ENCODE data around the gene EVPLL. TPM values are rescaled to one million over a fixed set of nuclear protein-coding genes. Genes with fewer than 3 reads are reported as not detected.
A peak's percentile ranks its signal among the peaks of the same experiment; 100 is the strongest.
"Not testable (repeated sequence)": the region's sequence is repeated elsewhere in the genome, so short reads cannot be mapped to it uniquely, and the experiment has no call there.

EVPLL gene
- total RNA-seq, 1 experiment from 2014 or later, result not detected

- no peak for DNase-seq (ENCODE audit: low spot score)
Measured at GRCh38 chr17:18379246-18380146, 1.9 kb downstream of the EVPLL start.

- no peak for DNase-seq (ENCODE audit: low spot score)
Measured at GRCh38 chr17:18380471-18381157, 3.0 kb downstream of the EVPLL start.

- DNase-seq (ENCODE audit: low spot score), result no peak
Measured at GRCh38 chr17:18381158-18381952, 3.8 kb downstream of the EVPLL start.

GRCh38 chr17:18381953-18382245 lies 4.3 kb downstream of the EVPLL start:
- no peak for DNase-seq (ENCODE audit: low spot score)

DNA sequence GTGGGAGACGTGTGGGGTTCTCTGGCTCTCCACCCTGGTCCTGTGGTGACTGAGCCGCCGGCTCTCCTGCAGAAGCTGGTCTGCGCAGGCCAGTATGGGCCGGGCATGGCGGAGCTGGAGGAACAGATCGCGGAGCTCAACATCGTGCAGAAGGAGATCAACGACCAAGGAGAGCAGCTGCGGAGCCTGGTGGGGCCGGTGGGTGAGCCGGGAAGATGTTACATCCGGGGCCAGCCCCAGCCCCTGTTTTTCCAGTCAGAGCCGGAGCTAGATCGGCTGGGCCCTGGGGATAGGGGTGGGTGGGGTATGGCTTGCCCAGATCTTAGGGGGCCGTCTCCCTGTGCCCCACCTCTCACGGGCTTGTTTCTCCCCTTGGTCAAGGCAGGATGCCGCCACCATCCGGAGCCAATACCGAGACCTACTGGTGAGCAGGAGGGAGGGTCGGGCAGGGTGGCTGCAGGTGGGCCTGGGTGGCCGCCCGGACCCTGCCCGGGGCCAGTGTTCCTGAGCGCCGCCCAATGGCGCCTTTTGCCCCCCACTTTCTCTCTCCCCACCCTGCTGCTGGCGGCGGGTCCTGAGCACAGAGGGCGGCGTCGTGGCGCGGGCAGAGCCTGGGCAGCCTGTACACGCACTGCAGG lies 5.0 kb downstream of the EVPLL start:
- DNase-seq (ENCODE audit: low spot score), result no peak

DNA sequence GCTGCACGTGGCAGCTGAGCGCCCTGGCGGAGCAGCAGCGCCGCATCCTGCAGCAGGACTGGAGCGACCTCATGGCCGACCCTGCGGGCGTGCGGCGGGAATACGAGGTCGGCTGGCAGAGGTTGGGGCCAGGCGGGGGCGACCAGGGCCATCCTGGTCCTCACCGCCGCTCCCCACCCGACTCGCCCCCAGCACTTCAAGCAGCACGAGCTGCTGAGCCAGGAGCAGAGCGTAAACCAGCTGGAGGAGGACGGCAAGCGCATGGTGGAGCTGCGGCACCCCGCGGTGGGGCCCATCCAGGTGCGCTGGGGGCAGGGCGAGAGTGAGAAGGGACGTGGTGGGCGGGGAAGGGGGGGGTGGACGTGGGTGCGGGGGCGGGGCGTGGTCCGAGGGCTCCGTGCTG lies 5.5 kb downstream of the EVPLL start:
- DNase-seq (ENCODE audit: low spot score), result not testable (repeated sequence)

GRCh38 chr17:18384271-18384670 lies 6.7 kb downstream of the EVPLL start:
- not testable (repeated sequence) for DNase-seq (ENCODE audit: low spot score)

DNA sequence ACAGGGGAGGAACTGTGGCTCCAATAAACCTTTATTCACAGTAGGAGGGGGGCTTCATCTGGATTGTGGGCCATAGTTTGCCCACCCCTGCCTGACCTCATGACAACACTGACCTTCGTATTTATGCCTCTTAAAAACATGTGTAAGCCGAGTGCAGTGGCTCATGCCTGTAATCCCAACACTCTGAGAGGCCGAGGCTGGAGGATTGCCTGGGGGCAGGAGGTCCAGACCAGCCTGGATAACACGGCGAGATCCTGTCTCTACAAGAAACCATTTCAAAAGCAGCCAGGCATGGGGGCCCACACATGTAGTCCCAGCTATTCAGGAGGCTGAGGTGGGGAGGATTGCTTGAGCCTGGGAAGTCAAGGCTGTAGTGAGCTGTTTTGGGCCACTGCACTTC lies 10.0 kb downstream of the EVPLL start:
- DNase-seq (ENCODE audit: low spot score), result not testable (repeated sequence)

- not testable (repeated sequence) for DNase-seq (ENCODE audit: low spot score)
Measured at GRCh38 chr17:18388266-18388665, 10.7 kb downstream of the EVPLL start.

DNA sequence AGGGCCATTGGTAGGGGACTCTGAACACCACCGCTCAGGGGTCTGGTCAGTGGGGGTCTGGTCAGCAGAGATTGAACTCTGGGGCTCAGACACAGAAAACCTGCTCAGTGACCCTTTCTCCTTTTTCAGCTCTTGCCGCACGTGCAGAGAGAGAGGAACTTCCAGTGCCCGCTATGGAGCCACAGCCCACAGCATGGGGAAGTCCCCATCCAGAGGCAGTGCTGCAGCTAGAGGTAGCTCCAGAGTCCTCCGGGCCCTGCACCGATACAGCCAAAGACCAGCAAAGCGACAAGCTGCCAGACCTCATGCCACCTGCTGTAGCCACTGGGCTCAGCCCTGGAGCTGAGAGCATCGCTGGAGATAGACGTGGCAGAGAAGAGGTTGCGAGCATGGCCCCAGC lies 11.2 kb downstream of the EVPLL start:
- not testable (repeated sequence) for DNase-seq (ENCODE audit: low spot score)

DNA sequence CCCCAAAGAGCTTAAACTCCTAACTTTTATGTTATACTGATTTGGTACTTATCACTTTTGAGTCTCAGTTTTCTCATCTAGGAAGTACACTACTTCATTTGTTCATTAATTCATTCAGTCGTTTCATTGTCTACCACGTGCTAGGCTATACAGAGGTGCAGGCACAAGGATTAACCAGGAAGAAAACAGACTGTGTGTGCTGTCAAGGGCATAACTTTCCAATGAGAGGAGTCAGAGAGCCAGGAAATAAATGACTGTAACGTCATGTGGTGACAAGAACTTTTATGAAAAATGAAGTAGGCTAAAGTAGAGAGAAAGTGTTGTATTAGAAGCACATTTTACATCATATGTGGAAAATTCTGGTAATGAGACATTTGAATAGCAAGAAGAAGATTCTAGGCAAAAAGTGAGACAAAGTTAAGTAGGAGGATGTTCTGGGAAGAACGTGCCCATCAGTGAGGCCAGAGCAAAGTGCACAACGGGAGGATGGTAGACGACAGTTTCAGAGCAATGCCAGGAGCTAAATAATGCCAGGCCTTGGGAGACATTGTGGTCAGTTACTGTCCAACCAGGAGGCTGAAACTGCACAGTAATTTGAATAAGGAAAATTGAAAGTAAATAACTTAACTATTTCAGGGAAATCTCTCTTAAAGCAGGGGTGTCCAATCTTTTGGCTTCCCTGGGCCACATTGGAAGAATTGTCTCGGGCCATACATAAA lies 24.5 kb downstream of the EVPLL start:
- not testable (repeated sequence) for DNase-seq (ENCODE audit: low spot score)

GRCh38 chr17:18403166-18403565 lies 25.6 kb downstream of the EVPLL start:
- DNase-seq (ENCODE audit: low spot score), result not testable (repeated sequence)

DNA sequence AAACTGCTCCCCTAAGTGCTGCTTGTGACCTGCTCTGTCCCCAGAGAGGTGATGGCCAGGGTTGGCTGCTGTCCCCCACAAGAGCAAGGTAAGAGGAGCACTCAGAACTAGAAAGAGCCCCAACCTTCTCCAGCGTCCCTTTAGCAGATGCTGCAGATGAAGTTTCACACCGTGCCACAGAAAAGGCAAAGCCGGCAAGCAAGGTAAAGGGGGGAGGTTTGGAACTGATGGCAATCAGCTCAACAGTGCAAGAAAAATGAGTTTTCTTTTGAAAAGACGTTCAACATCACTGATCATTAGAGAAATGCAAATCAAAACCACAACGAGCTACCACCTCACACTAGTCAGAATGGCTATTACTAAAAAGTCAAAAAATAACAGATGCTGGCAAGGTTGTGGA lies 26.0 kb downstream of the EVPLL start:
- not testable (repeated sequence) for DNase-seq (ENCODE audit: low spot score)

DNA sequence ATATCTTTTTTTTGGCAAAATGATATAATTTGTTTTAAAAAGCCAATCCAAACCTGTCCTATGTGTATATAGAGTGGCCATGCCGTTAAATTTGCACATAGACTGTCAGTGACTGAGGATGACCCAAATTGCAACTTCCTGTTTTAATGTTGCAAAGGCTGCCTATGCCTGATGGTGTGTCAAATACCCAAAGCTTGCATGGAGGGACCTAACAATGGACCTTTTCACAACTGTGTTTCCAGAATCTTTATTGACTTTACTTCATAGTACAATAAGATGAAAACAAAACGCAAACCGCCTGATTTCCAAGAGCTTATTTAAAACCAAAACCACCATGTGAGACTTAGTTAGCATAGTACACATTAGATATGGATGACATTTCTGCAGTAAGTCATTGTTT lies 31.3 kb downstream of the EVPLL start:
- DNase-seq (ENCODE audit: low spot score), result not testable (repeated sequence)

DNA sequence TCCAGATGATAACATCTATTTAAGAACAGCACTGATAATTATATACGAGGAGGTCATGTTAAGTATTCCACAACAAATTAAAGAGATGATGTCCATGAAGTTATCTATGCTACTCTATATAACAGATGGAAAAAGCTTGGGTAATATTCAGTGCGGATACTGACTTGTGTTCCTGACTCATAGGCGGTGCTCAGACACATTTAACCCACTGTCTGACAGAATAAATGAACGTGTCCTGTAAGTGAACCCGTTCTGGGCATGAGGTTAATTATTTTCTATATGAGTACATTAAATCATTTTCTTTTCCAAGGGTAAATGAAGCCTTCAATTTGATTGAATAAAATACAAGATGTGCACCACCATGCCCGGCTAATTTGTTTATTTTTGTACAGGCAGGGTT lies 31.7 kb downstream of the EVPLL start:
- not testable (repeated sequence) for DNase-seq (ENCODE audit: low spot score)

- DNase-seq (ENCODE audit: low spot score), result peak; percentile 43
Measured at GRCh38 chr17:18410736-18411135, 33.2 kb downstream of the EVPLL start.

DNA sequence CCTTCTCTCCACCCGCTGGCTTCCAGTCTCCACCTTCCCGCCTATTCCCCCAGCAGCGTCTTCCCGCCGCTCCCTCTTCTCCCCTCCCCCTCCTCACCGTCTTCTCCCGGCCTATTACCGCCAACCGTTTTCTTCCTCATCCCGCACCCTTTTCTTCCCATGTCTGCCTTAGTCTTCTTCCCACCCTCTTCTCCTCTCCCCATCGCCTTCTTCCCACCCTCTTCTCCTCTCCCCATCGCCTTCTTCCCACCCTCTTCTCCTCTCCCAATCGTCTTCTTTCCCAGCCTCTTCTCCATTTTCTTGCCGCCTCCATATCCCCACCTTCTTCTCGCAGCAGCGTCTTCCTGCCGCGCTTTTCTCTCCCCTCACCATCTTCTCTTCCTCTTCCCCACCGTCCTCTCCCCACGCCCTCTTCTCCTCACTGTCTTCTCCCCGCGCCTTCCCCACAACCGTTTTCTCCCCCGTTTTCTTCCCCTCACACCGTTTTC lies 33.8 kb downstream of the EVPLL start:
- peak; percentile 48 for DNase-seq (ENCODE audit: low spot score)

GRCh38 chr17:18412001-18412538 lies 34.5 kb downstream of the EVPLL start:
- not testable (repeated sequence) for DNase-seq (ENCODE audit: low spot score)

GRCh38 chr17:18421521-18421920 lies 43.9 kb downstream of the EVPLL start:
- DNase-seq (ENCODE audit: low spot score), result not testable (repeated sequence)

- DNase-seq (ENCODE audit: low spot score), result not testable (repeated sequence)
Measured at GRCh38 chr17:18422464-18422863, 44.9 kb downstream of the EVPLL start.

DNA sequence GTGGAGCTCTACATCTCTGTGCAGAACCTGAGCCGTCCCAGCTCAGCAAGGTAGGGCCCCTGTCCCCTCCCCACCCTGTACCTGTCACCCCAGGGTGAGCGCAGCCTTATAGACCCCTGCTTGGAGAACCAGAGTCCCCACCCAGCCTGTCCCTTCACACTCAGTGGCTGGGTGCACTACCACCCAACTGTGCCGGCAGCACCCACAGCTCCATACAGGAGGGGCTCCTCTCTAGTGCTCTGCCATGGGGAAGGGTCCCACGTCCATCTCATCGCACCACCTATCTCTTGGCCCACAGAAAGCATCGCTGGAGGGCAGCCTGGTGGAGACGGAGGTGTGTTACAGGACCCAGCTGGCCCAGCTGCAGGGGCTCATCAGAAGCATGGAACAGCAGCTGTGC lies 45.4 kb downstream of the EVPLL start:
- DNase-seq (ENCODE audit: low spot score), result not testable (repeated sequence)

Data from A172 (cell line).